Type B pancreatic cell (in vitro differentiated cells): ENCODE data around the gene SPOCK1. TPM values are rescaled to one million over a fixed set of nuclear protein-coding genes. Genes with fewer than 3 reads are reported as not detected.

Experiments used
- DNase-seq: peaks from one replicate; pipeline ENCODE4 v3.0.0; 2021; ENCODE audit warnings: mixed read lengths; ENCODE audit not compliant: unreplicated experiment; ENCODE audit errors: extremely low spot score
- H3K27ac Mint-ChIP-seq: 2 replicates; pipeline ENCODE4 v1.8.0; 2021; ENCODE audit warnings: mild to moderate bottlenecking, mixed read lengths
- H3K27me3 Mint-ChIP-seq: 2 replicates; pipeline ENCODE4 v1.8.0; 2021; ENCODE audit warnings: mixed read lengths
- H3K36me3 Mint-ChIP-seq: 2 replicates; pipeline ENCODE4 v1.8.0; 2021; ENCODE audit warnings: mixed read lengths
- H3K4me1 Mint-ChIP-seq: one replicate; pipeline ENCODE4 v1.8.0; 2021; ENCODE audit warnings: mixed read lengths; ENCODE audit not compliant: unreplicated experiment
- H3K4me3 Mint-ChIP-seq: 2 replicates; pipeline ENCODE4 v1.8.0; 2021; ENCODE audit warnings: mild to moderate bottlenecking, mixed read lengths
- H3K9me3 Mint-ChIP-seq: 2 replicates; pipeline ENCODE4 v1.8.0; 2021; ENCODE audit warnings: mixed read lengths
- CTCF ChIP-seq: fragments of 200-600 bp; sonication (generic); conservative IDR thresholded peaks from 2 replicates; pipeline ENCODE4 v1.5.0; 2021; ENCODE audit warnings: antibody characterized with exemption, mild to moderate bottlenecking
- total RNA-seq: library from RNA; stranded (reverse); gene quantifications from 2 replicates; pipeline ENCODE4 v1.2.1, GENCODE V29; 2021; ENCODE audit warnings: low replicate concordance

SPOCK1 gene
- total RNA-seq, 1 donor from 2014 or later = 45.1 TPM

GRCh38 chr5:136926073-136926472 is 573.1 kb downstream of the SPOCK1 start:
- Mint-ChIP-seq H3K27me3 (peaks cover 15% of the 10 kb centered on the region), H3K4me1 (no peaks in the 10 kb centered on the region), H3K9me3 (no peaks in the 10 kb centered on the region), H3K27ac (no peak overlapping the region), H3K36me3 (no peaks in the 10 kb centered on the region), H3K4me3 (no peak overlapping the region)
- DNase-seq = no peak
- no peak for TF ChIP-seq CTCF

Other genes with a start within 250 kb of the SPOCK1 start
- 7.5 and 9.7 TPM in 2 replicates for gene KLHL3, start 236.8 kb upstream of the SPOCK1 start, total RNA-seq